Right atrium auricular region (tissue), 2 donors: ENCODE measurements around the gene TMEM120B. TPM values are rescaled to one million over a fixed set of nuclear protein-coding genes. Genes with fewer than 3 reads are reported as not detected.

Experiments used
- DNase-seq: peaks from one replicate; pipeline ENCODE4 v3.0.0-alpha.2; 2019; ENCODE audit warnings: low spot score
- H3K27ac ChIP-seq, 2 donors: fragments of 200-600 bp; sonication (generic); 1 replicate in 1 of 2; 2 replicates in 1 of 2; pipeline ENCODE4 v1.5.1; 2016 to 2019
- H3K27me3 ChIP-seq, 2 donors: fragments of 200-600 bp; sonication (generic); one replicate each; pipeline versions ENCODE4 v1.5.1 to v1.6.0; 2017 to 2019
- H3K36me3 ChIP-seq: fragments of 200-600 bp; sonication (generic); one replicate; pipeline ENCODE4 v1.5.1; 2016
- H3K4me1 ChIP-seq, 2 donors: fragments of 200-600 bp; sonication (generic); one replicate each; pipeline versions ENCODE4 v1.5.1 to v1.6.0; 2017 to 2019
- H3K4me3 ChIP-seq, 2 donors: fragments of 200-600 bp; sonication (generic); 1 replicate in 1 of 2; 2 replicates in 1 of 2; pipeline ENCODE4 v1.5.1; 2017 to 2019; ENCODE audit warnings: mild to moderate bottlenecking in 1 of 2, moderate library complexity in 1 of 2
- H3K9me3 ChIP-seq, 2 donors: fragments of 200-600 bp; sonication (generic); one replicate each; pipeline ENCODE4 v1.5.1; 2019
- CTCF ChIP-seq, 2 donors: fragments of 200-600 bp; sonication (generic); IDR thresholded peaks; one replicate each; pipeline ENCODE4 v1.5.1; 2019; ENCODE audit warnings: antibody characterized with exemption in 2 of 2
- total RNA-seq, 2 donors: library from RNA; depleted of rRNA; stranded (reverse); fragments of >200 nt; gene quantifications; one replicate each; pipeline ENCODE4 v1.1.0, GENCODE V29; 2016

The TMEM120B gene
- total RNA-seq, 2 donors from 2014 or later = 3.3 to 4.7 TPM

GRCh38 chr12:121802485-121802842, 89.9 kb downstream of the TMEM120B start:
- no peak for DNase-seq

GRCh38 chr12:121802843-121803698, 90.5 kb downstream of the TMEM120B start:
- Histone ChIP-seq H3K27me3 (no peaks in the 10 kb centered on the region), H3K4me3 (peak overlapping the region; percentile 73 to 79), H3K27ac (peak overlapping the region; percentile 100), H3K36me3 (peaks cover 12% of the 10 kb centered on the region), H3K4me1 (peaks cover 0 to 63% of the 10 kb centered on the region in 2 donors), H3K9me3 (no peaks in the 10 kb centered on the region)
- peak; percentile 96 for DNase-seq
- TF ChIP-seq CTCF (IDR thresholded peaks at IDR 0.05) = no peak

More at GRCh38 chr12:121802485-121802842, 89.9 kb downstream of the TMEM120B start:
- Histone ChIP-seq H3K36me3 (peaks cover 6% of the 10 kb centered on the region), H3K27ac (peak overlapping the region; percentile 100), H3K9me3 (no peaks in the 10 kb centered on the region), H3K4me3 (peak overlapping the region; percentile 73 to 79), H3K27me3 (no peaks in the 10 kb centered on the region), H3K4me1 (peaks cover 0 to 64% of the 10 kb centered on the region in 2 donors)
- TF ChIP-seq CTCF (IDR thresholded peaks at IDR 0.05) = no peak

- Histone ChIP-seq H3K9me3 (no peaks in the 10 kb centered on the region), H3K27me3 (no peaks in the 10 kb centered on the region), H3K4me3 (peak within 1 kb of the TSS; percentile 73 to 79), H3K4me1 (peaks cover 0 to 54% of the 10 kb centered on the region in 2 donors), H3K27ac (peak within 1 kb of the TSS; percentile 100), H3K36me3 (peaks cover 21% of the 10 kb centered on the region)
- TF ChIP-seq CTCF (IDR thresholded peaks at IDR 0.05) = no peak
- DNase-seq = no peak
Observed at GRCh38 chr12:121803861-121804416, 91.4 kb downstream of the TMEM120B start, which contains the start of gene SETD1B. Gene SETD1B, plus strand, starts transcription at chr12:121804009. Its CDS starts 729 bp downstream, at chr12:121804738.

GRCh38 chr12:121804417-121805111, 92.0 kb downstream of the TMEM120B start:
- TF ChIP-seq CTCF (IDR thresholded peaks at IDR 0.05) = no peak
- H3K9me3 ChIP-seq = no peaks in the 10 kb centered on the region
- H3K4me3 ChIP-seq = peak overlapping the region; percentile 73 to 79
- no peak for DNase-seq
- H3K27ac ChIP-seq = peak overlapping the region; percentile 94 to 100
- peaks cover 27% of the 10 kb centered on the region for H3K36me3 ChIP-seq
- H3K27me3 ChIP-seq = no peaks in the 10 kb centered on the region
- peaks cover 0 to 48% of the 10 kb centered on the region in 2 donors for H3K4me1 ChIP-seq

- no peak for DNase-seq
- Histone ChIP-seq H3K4me3 (peak overlapping the region; percentile 73 to 79), H3K27ac (peak overlapping the region; percentile 94 to 100), H3K9me3 (no peaks in the 10 kb centered on the region), H3K36me3 (peaks cover 35% of the 10 kb centered on the region), H3K4me1 (peaks cover 0 to 51% of the 10 kb centered on the region in 2 donors), H3K27me3 (no peaks in the 10 kb centered on the region)
- no peak for TF ChIP-seq CTCF (IDR thresholded peaks at IDR 0.05)
Observed at GRCh38 chr12:121805171-121806008, 92.8 kb downstream of the TMEM120B start.
